Panc1 (cell line): ENCODE data around the gene ROPN1L.

ENCODE experiments used
- REST ChIP-seq, 2 experiments: IDR thresholded peaks; 2 replicates each; pipeline ENCODE4 v1.6.1; 2011 to 2012; ENCODE audit warnings: low read depth in 2 of 2, control low read depth in 1 of 2, low read length in 1 of 2, mild to moderate bottlenecking in 1 of 2, moderate library complexity in 1 of 2; ENCODE audit not compliant: insufficient read depth in 1 of 2
- TF ChIP-seq, protein P1 (sequence below): fragments of 450-650 bp; IDR thresholded peaks from 2 replicates; pipeline ENCODE4 v1.5.1; 2017; ENCODE audit warnings: mild to moderate bottlenecking

DNA sequence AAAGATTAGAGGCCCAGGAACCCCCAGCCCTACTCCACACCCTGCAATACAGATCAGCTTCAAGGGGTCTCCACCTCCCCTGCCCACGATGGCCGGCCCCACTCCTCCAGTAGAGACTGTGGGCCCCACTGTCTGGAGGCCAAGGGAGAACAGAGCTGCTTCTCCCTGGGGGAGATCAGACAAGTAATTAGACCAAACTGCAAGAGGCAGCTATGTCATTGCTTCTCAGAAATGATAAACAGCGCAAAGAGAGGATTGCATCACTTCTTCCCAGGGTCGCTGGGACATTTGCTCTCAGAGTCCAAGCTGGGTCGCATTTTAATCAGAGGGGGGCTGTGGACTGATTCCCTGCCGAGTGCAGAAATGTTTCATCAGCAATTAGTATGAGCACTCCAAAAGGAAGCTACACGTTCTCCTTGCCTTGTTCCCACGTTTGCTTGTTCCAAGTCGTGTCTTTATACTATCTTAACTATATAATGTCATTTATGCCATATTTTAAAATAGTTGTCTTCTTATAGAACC is 59.9 kb downstream of the ROPN1L start:
- TF ChIP-seq, protein P1, sequence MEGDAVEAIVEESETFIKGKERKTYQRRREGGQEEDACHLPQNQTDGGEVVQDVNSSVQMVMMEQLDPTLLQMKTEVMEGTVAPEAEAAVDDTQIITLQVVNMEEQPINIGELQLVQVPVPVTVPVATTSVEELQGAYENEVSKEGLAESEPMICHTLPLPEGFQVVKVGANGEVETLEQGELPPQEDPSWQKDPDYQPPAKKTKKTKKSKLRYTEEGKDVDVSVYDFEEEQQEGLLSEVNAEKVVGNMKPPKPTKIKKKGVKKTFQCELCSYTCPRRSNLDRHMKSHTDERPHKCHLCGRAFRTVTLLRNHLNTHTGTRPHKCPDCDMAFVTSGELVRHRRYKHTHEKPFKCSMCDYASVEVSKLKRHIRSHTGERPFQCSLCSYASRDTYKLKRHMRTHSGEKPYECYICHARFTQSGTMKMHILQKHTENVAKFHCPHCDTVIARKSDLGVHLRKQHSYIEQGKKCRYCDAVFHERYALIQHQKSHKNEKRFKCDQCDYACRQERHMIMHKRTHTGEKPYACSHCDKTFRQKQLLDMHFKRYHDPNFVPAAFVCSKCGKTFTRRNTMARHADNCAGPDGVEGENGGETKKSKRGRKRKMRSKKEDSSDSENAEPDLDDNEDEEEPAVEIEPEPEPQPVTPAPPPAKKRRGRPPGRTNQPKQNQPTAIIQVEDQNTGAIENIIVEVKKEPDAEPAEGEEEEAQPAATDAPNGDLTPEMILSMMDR, result no peak
- TF ChIP-seq REST (IDR thresholded peaks at IDR 0.05; ENCODE audit: insufficient read depth in 1 of 2, low read depth in 2 of 2, low read length in 1 of 2), result no peak
